Subcutaneous adipose tissue (tissue), 4 donors: ENCODE data around the gene RHOD. TPM values are rescaled to one million over a fixed set of nuclear protein-coding genes. Genes with fewer than 3 reads are reported as not detected.

Experiments
- total RNA-seq, 4 donors: library from RNA; depleted of rRNA; stranded (reverse); fragments of >200 nt; gene quantifications; one replicate each; pipeline ENCODE4 v1.1.0, GENCODE V29; 2016
- TF ChIP-seq, protein P1 (sequence below): fragments of 450-650 bp; IDR thresholded peaks from one replicate; pipeline ENCODE4 v1.5.1; 2016; ENCODE audit warnings: low read depth, mild to moderate bottlenecking, control low read depth, antibody characterized with exemption, moderate library complexity

Gene RHOD
- total RNA-seq, 4 donors from 2014 or later: 8.6 to 21.4 (median 13.9) TPM

DNA sequence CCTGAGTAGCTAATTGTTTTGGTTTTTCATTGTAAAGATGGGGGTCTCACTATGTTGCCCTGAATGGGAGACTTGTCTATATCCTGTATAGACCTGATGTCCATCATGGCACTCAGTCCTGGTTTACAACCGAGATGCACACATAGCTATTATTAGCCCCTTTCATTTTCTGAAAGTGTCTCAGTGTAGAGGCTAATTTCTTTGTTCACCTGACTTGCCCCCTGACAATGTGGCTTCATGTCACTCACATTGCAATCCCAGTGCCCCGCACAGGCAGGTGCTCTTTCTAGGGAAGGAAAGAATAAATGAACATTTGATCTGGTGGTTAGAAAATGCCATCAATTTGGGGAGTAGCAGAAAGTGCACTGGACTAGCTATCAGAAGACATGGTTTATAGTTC lies 49.3 kb downstream of the RHOD start:
- TF ChIP-seq, protein P1, sequence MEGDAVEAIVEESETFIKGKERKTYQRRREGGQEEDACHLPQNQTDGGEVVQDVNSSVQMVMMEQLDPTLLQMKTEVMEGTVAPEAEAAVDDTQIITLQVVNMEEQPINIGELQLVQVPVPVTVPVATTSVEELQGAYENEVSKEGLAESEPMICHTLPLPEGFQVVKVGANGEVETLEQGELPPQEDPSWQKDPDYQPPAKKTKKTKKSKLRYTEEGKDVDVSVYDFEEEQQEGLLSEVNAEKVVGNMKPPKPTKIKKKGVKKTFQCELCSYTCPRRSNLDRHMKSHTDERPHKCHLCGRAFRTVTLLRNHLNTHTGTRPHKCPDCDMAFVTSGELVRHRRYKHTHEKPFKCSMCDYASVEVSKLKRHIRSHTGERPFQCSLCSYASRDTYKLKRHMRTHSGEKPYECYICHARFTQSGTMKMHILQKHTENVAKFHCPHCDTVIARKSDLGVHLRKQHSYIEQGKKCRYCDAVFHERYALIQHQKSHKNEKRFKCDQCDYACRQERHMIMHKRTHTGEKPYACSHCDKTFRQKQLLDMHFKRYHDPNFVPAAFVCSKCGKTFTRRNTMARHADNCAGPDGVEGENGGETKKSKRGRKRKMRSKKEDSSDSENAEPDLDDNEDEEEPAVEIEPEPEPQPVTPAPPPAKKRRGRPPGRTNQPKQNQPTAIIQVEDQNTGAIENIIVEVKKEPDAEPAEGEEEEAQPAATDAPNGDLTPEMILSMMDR: no peak

DNA sequence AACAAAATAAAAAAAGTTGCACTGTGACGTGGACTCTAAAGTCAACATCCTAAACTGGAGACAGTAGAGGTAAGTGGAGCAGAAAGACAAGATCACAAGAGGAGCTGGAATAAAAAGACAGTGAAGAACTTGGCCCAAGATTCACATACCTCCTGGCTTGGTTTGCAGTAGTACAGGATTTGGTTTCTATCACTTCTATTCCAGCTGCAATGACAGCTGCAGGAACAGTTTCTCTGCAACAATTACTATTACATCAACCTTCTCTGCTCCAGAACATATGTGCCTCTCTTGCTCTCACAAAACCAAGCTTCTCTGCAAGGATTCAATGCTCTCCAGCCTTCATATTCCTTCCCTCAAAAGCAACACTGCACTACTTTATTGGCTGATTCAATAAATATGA lies 54.6 kb downstream of the RHOD start:
- TF ChIP-seq, protein P1: no peak

DNA sequence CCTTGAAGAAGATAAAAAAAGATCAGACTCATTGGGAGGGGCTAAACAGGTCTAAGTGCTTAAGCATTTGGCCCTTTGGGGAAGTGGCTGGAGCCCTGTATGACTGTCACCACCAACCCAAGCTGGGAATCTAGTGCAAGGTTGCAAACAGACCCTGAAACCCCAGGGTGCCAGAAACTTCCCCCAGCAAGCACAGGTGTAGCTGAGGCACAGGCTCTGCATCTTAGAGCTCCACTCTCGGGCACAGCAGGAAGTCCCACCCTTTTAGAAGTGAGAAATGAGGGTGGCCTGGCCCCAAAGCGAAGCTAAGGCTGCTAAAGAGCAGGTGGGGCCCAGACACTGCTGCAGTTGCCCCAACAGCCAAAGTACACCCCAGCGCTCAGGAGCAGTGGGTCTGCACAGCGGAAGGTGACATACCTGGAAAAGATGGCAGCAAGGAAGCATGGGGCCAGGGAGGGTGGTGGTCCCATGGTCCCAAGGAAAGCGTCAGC lies 56.6 kb downstream of the RHOD start:
- TF ChIP-seq, protein P1: no peak

DNA sequence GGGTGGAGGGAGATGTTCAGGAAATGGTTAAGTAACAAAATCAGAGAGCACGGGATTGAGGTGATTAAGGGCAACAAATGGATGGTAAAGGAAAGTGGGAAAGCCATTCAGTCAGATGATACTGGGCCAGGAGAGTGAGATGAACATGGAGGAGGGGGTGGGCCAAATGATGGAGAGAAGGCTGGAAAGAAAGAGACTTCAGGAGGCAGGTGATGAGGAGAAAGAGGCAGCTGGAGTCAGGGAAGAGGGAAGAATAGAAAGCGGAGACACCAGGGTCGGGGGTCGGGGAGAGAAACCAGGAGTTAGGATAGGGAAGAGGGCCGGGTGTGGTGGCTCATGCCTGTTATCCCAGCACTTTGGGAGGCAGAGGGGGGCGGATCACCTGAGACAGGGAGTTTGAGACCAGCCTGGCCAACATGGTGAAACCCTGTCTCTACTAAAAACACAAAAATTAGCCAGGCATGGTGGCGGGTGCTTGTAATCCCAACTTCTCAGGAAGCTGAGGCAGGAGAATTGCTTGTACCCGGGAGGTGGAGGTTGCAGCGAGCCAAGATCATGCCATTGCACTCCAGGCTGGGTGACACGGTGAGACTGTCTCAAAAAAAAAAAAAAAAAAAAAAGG lies 57.7 kb downstream of the RHOD start:
- TF ChIP-seq, protein P1: no peak

DNA sequence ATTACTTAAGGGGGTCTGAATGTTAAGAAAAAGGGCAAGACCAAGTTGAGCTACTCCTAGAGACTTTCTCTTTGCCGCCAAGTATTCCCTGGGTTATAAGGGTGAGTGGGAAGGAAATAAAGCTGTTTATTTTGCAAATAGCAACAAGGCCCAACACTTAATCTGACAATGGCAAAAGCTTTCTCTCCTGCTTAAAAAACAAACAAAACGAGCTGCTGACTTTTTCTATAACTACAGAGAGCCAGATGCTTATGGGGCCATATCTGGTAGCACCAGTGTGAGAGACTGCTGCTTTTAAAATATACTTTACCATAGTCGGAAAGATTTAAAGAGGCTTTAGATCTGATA lies 60.1 kb downstream of the RHOD start:
- TF ChIP-seq, protein P1: no peak

DNA sequence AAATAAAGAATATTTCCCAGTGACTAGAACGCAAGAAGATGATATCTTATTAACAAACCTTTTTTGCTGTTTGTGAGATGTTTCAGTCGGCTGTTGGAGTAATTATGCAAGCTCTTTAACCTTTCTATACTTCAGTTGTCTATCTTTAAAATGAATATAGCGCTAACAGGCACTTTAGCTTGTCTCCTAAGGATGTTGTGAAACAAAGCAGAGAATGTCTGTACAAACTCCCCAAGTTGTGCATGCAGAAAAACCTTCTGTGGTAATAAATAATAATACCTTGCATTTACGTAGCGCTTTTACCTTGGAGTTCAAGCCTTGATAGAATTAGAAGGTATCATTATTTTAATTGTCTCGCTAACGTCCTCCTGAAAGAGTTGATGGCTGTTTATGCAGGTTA lies 60.5 kb downstream of the RHOD start:
- TF ChIP-seq, protein P1: no peak

DNA sequence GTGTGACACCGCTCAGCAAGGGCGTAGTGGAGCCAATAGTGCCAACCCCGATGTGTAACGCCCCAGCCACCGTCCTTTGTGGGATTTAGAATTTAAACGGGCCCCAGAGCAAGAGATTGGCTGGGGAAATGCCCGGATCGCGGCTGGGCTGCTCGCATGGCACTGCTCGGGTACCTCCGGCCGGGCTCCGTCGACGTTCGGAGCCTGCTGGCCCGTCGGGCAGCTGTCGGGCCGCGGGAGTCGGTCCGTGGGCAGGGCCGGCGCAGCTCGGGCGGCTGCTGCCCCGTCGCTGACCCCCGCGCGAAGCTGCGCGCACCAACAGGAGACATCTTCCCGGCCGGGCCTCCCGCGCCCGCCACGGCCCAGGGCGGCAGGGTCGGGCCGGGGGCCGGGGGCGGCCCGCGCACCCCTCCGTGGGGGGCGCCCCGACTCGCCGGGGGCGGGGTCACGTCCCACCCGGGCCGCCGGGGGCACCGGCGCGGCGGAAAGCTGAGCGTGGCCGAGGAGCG lies 61.1 kb downstream of the RHOD start:
- TF ChIP-seq, protein P1: no peak
